GM19452 (cell line): ENCODE measurements around the gene FANCC.

ENCODE experiments used
- ATAC-seq: cut with Tn5 transposase; IDR thresholded peaks from one replicate; pipeline ENCODE4 v1.9.1; 2021; ENCODE audit not compliant: unreplicated experiment

The FANCC gene

GRCh38 chr9:95150903-95151302 lies 166.6 kb downstream of the FANCC start:
- ATAC-seq = no peak

DNA sequence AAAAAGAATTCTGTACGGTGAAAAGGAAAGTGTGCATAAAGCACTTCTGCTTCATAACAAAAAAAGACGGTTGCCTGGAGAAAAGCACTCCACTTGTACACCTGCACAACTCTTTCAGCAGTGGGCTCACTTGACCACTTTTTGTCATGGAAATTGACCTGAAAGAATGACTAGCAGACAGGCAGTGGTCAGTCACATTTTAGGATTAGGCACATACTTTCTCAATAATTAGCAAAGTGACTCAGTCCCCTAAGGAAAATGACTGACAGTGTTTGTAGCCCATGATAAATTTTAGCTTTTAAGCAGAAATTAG lies 169.3 kb downstream of the FANCC start:
- ATAC-seq = no peak

DNA sequence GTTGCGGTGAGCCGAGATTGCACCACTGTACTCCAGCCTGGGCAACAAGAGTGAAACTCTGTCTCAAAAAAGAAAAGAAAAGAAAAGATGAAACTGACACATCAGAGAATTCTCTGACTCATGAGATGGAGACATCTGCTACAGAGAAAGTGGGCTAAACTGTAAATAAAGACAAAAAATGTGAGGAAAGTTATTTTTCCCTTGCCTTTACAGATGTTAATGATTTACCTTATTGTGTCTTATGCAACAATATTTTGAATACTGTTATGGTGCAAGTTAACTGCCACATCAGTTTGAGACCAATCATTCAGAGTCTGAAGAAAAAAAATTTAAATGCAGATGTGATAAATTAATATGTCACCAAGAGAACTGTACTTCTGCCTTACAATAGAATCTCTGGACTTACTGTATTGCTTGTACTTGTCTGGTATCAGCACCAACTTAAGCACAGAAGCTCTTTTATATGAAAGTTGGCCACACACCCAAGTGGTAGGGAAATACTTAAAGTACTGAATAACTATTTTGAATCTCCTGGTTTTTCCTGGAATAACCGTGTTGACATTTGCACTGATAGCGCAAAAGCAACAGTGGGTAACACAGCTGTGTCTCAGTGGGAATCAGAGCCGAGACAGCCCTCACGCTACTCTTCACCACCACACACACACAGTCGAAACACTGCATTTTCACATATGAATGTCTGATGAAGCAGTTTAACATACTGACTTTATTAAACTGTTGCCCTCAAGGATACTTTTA lies 169.9 kb downstream of the FANCC start:
- ATAC-seq = no peak

GRCh38 chr9:95143591-95144561 lies 173.6 kb downstream of the FANCC start:
- no peak for ATAC-seq

- ATAC-seq = no peak
These were observed 174.8 kb downstream of the FANCC start for GRCh38 chr9:95142728-95143127.

DNA sequence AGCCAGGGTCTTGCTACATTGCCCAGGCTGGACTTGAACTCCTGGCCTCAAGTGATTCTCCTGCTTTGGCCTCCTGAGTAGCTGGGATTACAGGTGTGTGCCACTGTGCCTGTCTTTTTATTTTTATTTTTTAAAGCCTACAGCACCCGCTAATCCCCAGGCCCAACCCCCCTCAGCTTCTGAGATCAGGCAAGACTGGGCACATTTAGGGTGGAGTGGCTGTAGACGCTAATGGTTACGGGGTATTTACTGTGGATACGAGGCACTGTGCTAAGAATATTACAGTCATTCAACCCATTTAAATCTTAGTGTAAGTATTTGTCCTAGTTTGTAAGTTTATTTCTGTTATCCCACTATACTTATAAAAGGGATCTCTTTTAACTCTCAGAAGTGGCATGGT lies 175.2 kb downstream of the FANCC start:
- no peak for ATAC-seq

GRCh38 chr9:95140821-95141220 lies 176.7 kb downstream of the FANCC start:
- no peak for ATAC-seq

- ATAC-seq = no peak
These were observed 178.4 kb downstream of the FANCC start for GRCh38 chr9:95139126-95139525.

DNA sequence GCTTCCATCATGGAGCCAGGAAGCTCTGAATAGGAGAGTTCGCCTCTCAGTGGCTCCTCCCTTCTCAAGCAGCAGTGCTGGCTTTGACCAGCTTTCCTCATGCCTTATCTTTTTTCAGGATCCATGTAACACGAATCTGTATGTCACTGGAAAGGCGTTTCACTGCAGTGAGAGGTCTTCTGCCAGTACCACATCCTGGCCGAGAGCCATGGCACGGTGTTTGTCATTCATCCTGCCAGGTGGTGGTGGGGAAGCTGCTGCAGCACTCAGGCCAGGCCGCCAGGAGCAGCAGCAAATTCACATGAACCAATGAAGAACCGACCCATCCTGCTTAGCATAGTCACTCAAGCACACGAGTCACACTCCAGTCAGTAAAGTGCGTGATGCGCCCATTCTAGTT lies 179.0 kb downstream of the FANCC start:
- ATAC-seq = no peak

- ATAC-seq = no peak
These were observed 179.8 kb downstream of the FANCC start for GRCh38 chr9:95137587-95138145.

GRCh38 chr9:95135756-95136155 lies 181.8 kb downstream of the FANCC start:
- ATAC-seq = no peak

- ATAC-seq = no peak
These were observed 183.0 kb downstream of the FANCC start for GRCh38 chr9:95134457-95134881.

- no peak for ATAC-seq
These were observed 184.2 kb downstream of the FANCC start for GRCh38 chr9:95133325-95133705.

GRCh38 chr9:95132366-95133324 lies 184.9 kb downstream of the FANCC start:
- no peak for ATAC-seq

DNA sequence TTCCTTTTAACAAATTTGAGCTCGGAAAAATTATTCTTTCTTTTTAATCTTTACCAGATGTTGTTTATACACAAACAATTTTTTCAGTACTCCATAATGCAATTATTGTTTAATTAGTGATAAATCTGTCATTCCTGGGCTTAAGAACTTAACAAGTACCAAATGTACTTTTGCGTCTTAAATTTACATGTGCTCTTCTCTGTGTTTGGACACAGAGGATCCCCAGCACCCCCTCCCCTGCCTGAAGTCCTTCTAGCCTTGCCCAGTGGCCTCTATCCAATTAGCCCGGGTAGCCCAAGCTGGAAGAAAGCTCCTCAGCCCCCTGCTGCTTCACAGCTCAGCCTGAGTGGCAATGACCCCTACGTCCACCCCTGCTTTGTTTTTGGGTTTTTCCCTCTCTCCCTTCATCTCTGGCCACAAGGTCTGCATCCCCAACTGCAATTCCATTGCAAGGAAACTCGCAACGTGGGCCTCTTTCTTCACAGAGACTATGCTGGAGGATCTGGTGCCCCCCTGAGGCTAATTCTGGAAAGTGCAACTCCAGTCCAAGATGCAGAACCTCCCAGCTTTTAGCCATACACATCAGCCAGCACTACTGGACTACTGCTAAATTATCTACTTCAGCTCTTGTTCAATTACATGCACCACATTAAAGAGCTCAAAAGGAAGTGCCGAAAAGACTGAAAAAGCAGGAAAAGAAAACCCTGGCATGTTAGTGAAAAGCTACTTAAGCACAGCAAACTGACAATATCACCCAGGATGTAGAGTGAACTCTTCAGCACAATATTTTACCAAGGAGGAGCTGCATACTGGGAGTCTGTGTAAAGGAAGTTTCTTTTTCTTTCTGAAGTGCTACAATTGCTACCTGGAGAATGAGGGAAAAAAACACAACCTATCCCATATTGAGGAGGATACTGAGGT lies 186.2 kb downstream of the FANCC start:
- ATAC-seq = no peak

DNA sequence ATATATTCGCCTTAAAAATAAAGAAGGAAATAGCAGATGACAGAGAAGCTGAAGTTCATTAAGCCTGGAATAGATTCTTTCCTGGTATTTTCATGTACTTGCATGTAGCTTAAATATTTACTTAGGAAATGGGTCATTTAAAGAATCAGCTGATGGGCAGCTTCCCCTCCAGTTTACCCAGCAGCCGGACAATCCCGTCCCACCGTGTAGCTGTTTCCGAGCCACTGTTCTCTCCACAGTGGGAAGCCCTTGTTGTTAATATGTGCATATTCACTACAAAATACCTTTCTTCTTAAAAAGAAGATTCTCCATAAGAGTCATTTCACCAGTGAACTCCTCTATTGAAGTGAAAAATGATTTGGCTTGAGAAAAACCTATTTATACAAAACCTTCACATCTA lies 187.0 kb downstream of the FANCC start:
- ATAC-seq = no peak

DNA sequence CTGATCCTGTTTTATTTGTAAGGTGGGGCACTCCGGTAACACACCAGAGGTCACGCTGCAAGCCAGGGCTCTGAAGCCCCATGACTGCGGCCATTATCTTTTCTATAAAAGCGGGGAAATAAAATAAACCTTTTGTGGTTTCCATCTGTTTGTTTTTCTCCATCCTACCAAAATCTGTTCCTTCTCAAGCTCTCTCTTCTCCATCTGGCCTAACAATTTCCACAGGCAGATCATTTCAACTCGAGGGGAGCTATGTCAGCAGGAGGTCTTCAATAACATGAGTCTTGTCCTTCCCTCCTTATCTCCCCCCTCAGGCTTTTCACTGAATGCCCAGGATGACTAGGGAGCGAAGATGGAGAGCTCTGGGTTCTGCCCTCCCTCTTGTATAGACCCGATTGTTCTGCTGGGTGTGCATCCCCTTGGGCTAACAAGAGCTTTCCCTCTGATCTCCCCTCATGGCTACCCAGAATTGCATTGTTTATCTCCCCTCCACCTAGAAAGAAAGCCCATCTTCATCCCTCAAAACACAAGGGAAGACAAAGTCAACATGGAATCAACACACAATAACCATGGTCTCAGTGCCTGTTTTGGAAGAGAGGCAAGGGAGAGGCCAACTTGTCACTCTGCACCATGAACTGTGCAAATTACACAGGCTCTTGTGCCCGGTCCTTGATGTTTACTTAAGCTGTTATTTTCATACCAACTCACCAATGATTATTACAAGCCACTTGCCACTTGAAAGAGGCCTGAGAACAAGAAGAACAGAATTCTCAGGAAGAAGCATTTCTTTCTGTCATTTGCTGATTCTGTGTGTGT lies 187.8 kb downstream of the FANCC start:
- no peak for ATAC-seq

GRCh38 chr9:95128177-95128524 lies 189.4 kb downstream of the FANCC start:
- no peak for ATAC-seq
